Mononuclear cell (primary cell): ENCODE results near the gene ZBTB39. TPM values are rescaled to one million over a fixed set of nuclear protein-coding genes. Genes with fewer than 3 reads are reported as not detected.
"Not testable (repeated sequence)": the region's sequence is repeated elsewhere in the genome, so short reads cannot be mapped to it uniquely, and the experiment has no call there.

Experiments
- H3K27me3 ChIP-seq: 2 replicates; pipeline ENCODE4 v1.6.0; 2011; ENCODE audit warnings: low read length, control low read depth; ENCODE audit not compliant: insufficient read depth
- H3K4me1 ChIP-seq: 2 replicates; pipeline ENCODE4 v1.5.1; 2011; ENCODE audit warnings: mild to moderate bottlenecking, low read length, control low read depth; ENCODE audit not compliant: insufficient read depth
- H3K4me3 ChIP-seq: 2 replicates; pipeline ENCODE4 v1.5.1; 2011; ENCODE audit warnings: mild to moderate bottlenecking, low read length, moderate library complexity
- H3K9me3 ChIP-seq: 2 replicates; pipeline ENCODE4 v1.5.1; 2011; ENCODE audit warnings: low read depth, mild to moderate bottlenecking, control low read depth, low read length
- total RNA-seq: library from RNA; depleted of rRNA; stranded (reverse); fragments of >200 nt; gene quantifications from one replicate; pipeline ENCODE4 v1.2.3, GENCODE V29; 2012

The ZBTB39 gene
- total RNA-seq, 1 donor: 12.8 TPM

DNA sequence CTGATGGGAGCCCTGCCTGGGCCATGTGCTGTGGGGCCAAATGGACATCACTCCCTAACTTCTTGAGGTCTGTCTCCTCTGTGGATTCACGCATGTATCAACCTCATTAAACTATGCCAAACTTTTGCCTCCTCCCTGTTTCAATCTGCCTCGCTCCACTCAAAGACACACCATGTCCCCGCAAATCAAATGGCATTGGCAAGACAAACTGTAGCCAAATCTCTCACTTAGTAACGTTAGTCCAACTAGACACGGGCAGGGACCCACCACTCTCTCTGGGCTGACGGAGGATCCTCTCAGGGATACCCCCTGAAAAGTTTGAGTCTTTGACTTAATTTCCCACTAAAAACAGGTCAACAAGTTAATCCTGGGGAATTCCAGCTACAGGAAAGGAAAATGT, 8.0 kb downstream of the ZBTB39 start:
- no peaks in the 10 kb centered on the region for H3K27me3 ChIP-seq
- peaks cover 8% of the 10 kb centered on the region for H3K4me1 ChIP-seq
- H3K9me3 ChIP-seq: no peaks in the 10 kb centered on the region
- H3K4me3 ChIP-seq: no peak overlapping the region

DNA sequence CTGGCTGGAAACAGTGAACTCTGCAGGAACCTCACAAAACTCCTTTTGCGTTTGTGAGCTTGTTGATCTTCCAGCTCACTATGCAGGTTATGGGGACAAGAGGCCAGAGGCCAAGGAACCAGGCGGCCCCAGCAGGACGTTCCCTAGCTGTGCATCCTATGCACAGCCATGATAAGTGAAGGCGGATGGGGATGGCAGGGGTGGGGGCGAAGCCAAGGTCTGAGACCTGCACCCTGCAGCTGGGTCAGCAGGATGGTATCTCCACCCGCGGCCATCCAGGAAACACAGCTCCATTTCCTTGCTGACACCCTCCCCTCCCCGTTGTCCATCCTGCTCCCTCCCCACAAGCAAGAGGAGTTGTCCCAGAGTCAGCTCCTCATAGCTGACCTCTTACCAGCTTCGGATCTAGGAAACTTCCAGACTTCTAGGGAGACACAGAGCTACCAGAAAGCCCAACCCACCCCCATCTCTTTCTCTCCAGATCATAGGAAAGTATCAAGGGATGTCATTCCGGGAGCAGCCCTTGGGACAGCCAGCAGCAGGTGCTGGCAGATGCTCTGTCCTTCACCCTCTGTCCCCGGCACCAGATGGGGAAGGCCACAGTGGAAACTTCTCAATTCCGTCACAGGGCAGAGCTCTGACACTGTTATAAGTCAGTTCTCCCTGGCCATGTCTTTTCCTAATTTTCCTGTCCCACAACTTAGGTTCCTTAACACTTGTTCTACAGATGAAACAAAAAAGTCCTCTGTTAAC, 9.4 kb downstream of the ZBTB39 start:
- peaks cover 8% of the 10 kb centered on the region for H3K4me1 ChIP-seq
- H3K9me3 ChIP-seq: no peaks in the 10 kb centered on the region
- H3K4me3 ChIP-seq: no peak overlapping the region
- H3K27me3 ChIP-seq: no peaks in the 10 kb centered on the region

DNA sequence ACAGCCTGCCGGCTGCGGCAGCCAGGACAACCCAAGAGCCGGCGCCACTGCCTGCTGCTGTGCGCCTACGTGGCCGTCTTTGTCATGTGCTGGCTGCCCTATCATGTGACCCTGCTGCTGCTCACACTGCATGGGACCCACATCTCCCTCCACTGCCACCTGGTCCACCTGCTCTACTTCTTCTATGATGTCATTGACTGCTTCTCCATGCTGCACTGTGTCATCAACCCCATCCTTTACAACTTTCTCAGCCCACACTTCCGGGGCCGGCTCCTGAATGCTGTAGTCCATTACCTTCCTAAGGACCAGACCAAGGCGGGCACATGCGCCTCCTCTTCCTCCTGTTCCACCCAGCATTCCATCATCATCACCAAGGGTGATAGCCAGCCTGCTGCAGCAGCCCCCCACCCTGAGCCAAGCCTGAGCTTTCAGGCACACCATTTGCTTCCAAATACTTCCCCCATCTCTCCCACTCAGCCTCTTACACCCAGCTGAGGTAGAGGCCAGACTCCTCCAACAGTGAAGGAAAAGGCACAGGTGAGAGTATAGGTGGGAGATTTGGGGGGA, 10.3 kb downstream of the ZBTB39 start:
- H3K27me3 ChIP-seq: no peaks in the 10 kb centered on the region
- H3K4me1 ChIP-seq: peaks cover 17% of the 10 kb centered on the region
- H3K4me3 ChIP-seq: no peak overlapping the region
- no peaks in the 10 kb centered on the region for H3K9me3 ChIP-seq

DNA sequence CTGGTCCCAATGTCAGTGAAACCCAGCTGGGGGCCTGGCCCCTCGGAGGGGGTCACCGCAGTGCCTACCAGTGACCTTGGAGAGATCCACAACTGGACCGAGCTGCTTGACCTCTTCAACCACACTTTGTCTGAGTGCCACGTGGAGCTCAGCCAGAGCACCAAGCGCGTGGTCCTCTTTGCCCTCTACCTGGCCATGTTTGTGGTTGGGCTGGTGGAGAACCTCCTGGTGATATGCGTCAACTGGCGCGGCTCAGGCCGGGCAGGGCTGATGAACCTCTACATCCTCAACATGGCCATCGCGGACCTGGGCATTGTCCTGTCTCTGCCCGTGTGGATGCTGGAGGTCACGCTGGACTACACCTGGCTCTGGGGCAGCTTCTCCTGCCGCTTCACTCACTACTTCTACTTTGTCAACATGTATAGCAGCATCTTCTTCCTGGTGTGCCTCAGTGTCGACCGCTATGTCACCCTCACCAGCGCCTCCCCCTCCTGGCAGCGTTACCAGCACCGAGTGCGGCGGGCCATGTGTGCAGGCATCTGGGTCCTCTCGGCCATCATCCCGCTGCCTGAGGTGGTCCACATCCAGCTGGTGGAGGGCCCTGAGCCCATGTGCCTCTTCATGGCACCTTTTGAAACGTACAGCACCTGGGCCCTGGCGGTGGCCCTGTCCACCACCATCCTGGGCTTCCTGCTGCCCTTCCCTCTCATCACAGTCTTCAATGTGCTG, 11.0 kb downstream of the ZBTB39 start:
- no peaks in the 10 kb centered on the region for H3K9me3 ChIP-seq
- peaks cover 22% of the 10 kb centered on the region for H3K4me1 ChIP-seq
- H3K4me3 ChIP-seq: no peak overlapping the region
- no peaks in the 10 kb centered on the region for H3K27me3 ChIP-seq

DNA sequence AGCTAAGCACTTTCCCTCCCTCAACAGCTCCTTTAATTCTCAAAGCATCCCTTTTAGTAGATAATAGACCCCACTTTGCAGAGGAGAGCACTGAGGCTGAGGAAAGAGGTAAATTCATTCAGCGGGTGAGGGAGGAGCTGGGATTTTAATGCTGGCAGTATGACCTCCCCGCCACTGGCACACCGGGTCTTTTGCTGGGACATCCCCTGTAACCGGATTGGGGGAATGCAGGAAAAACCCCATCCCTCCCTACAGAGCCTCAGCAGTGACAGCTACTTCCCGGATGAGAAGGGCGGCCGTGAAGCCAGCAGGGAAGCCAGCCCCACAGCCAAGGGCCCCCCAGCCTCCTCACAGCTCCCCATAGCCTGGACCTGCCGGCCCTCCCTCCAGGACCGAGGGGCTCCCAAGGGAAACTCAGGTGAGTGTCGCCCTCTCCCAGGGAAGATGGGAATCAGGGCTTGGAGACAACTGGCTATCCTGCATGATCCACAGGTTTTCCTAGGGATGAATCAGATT, 12.1 kb downstream of the ZBTB39 start:
- Histone ChIP-seq H3K9me3 (no peaks in the 10 kb centered on the region), H3K27me3 (no peaks in the 10 kb centered on the region), H3K4me3 (no peak overlapping the region), H3K4me1 (peaks cover 18% of the 10 kb centered on the region)

DNA sequence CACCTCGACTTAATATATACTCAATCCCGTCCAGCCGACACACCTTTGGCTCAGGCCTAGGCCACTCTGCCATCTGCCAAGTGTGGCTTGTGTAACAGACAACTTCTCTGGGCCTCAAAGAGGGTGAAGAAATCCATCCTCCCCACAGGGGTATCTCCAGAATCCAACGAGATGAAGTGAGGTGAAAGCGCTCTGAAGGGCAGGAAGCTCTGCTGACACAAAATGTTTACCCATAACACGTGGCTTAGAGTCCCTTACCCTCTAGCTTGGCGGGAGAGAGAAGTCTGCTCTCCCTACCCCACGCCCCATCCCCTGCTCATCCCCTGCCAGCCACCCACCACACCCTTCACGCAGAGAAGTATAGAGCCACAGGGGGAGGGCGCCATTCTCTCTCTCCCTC, 13.0 kb downstream of the ZBTB39 start:
- H3K4me3 ChIP-seq: no peak overlapping the region
- H3K27me3 ChIP-seq: no peaks in the 10 kb centered on the region
- H3K9me3 ChIP-seq: no peaks in the 10 kb centered on the region

DNA sequence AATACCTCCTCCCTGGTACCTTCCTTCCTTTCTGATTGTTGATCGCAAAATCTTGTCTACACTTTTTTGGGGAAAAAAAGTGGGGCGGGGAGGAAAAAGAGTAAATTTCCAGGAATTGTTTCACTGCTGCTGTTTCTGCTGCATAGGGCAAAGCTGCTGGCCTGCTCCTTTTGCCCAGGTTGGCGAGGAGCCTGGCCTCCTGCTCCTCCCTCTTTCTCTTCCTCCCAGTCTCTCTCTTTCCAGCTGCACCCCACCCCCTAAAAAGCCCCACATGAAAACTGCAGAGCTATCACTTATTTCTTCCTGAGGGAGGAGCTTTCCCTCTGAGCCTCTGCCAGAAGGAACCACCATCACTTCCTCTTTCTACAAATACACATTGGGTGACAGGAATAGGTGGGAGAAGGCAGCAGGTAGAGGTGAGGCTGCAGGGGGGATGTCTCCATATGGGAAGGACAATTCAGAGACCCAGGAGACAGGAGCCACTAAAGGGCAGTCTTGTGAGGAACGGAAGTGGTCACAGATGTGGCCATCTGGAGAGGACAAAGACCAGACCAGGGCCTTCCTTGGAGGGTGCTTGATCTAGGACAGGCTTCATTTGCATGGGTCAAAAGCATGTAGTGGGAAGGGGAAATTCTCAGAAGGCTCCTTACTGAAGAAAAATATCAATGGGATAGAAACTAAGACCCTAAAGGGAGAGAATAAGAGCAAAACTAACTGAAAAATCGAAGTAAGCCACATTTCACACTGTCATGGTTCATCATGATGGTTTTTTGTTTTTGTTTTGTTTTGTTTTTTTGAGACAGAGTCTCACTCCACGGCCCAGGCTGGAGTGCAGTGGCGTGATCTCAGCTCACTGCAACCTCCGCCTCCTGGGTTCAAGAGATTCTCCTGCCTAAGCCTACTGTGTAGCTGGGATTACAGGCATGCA, 14.8 kb downstream of the ZBTB39 start:
- Histone ChIP-seq H3K27me3 (no peaks in the 10 kb centered on the region), H3K4me3 (no peak overlapping the region), H3K4me1 (peaks cover 31% of the 10 kb centered on the region), H3K9me3 (no peaks in the 10 kb centered on the region)

More for the DNA sequence above, 13.0 kb downstream of the ZBTB39 start:
- H3K4me1 ChIP-seq: peaks cover 18% of the 10 kb centered on the region

DNA sequence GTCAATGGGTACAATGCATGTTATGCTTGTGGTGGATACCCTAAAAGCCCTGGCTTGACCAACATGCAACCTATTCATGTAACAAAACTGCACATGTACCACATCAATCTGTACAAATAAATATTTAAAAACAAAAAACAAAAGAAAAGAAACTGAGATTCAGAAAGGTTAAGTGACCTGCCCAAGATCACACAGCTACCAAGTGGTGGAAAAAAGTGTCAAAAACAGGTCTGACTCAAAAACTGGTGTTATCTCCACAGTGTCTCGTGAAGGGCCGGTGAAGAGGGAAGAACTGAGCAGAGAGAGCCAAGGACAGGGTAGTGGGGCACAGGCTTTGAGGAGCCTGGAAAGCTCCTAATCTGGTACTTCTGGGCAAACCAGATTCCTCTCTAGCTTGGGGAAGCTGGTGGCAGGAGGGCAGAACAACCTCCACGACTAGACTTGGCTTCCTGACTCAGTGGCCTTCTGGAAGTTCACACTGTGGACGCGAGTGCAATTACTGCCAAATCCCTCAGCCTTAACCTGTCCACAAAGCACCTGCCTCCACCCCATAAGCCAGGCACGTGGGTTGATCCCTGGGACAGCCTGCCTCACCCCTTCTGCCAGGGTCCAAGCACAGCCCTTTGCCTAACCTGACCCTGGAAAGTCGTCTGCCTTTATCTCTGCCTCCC, 15.6 kb downstream of the ZBTB39 start:
- no peaks in the 10 kb centered on the region for H3K27me3 ChIP-seq
- no peaks in the 10 kb centered on the region for H3K9me3 ChIP-seq
- peaks cover 31% of the 10 kb centered on the region for H3K4me1 ChIP-seq
- no peak overlapping the region for H3K4me3 ChIP-seq

DNA sequence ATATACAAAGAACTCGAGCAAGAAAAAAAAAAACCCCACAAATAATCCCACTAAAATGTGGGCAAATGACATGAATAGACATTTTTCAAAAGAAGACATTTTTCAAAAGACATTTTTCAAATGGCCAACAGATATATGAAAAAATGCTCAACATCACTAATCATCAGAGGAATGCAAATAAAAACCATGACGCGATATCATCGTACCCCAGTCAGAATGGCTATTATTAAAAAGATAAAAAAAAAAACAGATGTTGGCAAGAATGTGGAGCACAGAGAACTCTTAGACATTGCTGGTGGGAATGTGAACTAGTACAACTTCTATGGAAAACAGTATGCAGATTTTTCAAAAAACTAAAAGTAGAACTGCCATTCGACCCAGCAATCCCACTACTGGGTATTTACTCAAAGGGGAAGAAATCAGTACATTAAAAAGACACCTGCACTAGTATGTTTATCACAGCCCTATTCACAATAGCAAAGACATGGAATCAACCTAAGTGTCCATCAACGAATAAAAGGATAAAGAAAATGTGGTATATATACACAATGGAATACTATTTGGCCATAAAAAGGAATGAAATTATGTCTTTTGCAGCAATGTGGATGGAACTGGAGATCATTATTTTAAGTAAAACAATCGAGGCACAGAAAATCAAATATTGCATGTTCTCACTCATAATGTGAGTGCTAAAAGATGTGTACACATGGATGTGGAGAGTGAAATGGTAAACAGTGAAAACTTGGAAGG, 16.3 kb downstream of the ZBTB39 start:
- H3K9me3 ChIP-seq: no peaks in the 10 kb centered on the region

DNA sequence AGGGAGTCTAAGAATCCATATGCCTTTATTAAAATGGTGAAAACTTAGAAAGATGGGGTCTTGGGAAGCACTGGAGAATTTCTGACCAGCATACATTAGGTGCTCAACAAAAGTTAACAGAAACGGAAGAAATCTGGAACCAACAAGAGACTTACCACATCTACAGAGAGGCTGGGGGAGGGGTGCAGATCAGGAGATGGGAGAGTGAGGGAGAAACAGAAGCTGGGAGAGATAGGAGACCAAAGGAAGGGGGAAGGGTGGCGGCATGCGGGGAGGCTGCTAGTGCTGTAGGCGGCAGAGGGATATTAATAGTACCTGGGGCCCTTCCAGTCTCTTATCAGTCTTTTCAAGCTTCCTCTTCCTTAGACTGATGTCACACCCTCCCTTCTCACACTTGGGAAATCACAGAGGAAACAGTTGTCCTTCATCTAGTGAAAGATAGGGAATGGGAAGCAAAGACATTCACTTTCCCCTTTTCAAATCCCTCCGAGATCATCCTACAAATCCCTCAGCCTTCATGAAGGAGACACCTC, 18.1 kb downstream of the ZBTB39 start:
- Histone ChIP-seq H3K27me3 (no peaks in the 10 kb centered on the region), H3K9me3 (no peaks in the 10 kb centered on the region), H3K4me3 (no peak overlapping the region), H3K4me1 (peaks cover 31% of the 10 kb centered on the region)

More for the DNA sequence above, 16.3 kb downstream of the ZBTB39 start:
- no peak overlapping the region for H3K4me3 ChIP-seq
- peaks cover 31% of the 10 kb centered on the region for H3K4me1 ChIP-seq
- H3K27me3 ChIP-seq: no peaks in the 10 kb centered on the region

DNA sequence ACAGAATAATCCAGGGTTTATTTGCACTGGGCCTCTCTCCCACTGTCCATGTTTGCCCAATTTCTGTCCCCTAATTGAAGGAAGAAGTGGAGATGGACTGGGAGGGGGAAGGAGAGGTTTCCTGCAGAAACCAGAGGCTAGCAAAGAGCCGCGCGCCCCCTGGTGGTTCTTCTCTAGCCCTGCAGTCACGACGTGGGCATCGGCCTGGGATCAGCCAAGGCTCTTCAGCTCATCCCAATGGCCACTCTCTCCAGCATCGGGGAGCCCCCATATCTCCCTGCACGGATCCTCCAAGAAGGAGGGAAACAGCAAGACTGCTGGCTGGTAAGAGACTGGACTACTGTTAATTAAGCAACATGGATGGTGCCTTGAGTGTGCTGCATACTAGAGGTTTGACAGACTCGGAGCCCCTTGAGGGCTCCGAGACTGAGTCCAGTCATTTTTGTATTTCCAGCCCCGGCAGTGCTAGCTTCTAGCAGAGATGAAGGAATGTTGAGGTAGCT, 18.7 kb downstream of the ZBTB39 start:
- peaks cover 31% of the 10 kb centered on the region for H3K4me1 ChIP-seq
- no peaks in the 10 kb centered on the region for H3K9me3 ChIP-seq
- H3K27me3 ChIP-seq: no peaks in the 10 kb centered on the region
- H3K4me3 ChIP-seq: no peak overlapping the region

DNA sequence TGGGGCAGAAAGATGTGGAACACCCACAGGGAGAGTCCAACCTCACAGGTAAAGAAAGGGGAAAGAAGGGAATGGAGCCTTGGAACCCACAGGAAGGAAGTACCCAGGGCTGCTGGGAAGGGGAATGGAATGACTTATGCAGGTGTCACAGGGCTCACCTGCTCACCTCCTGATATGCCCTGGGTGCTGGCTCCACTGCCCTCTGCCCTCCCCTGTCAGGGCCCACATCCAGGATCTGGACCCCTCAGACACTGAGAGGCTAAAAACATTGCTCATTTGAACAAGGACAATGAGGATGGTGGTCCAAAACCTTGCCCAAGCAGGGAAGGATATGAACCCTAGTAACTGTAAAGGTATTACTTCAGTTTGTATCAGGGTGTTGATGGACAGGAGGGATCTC, 19.3 kb downstream of the ZBTB39 start:
- Histone ChIP-seq H3K4me3 (no peak overlapping the region), H3K27me3 (no peaks in the 10 kb centered on the region), H3K9me3 (no peaks in the 10 kb centered on the region), H3K4me1 (peaks cover 31% of the 10 kb centered on the region)

DNA sequence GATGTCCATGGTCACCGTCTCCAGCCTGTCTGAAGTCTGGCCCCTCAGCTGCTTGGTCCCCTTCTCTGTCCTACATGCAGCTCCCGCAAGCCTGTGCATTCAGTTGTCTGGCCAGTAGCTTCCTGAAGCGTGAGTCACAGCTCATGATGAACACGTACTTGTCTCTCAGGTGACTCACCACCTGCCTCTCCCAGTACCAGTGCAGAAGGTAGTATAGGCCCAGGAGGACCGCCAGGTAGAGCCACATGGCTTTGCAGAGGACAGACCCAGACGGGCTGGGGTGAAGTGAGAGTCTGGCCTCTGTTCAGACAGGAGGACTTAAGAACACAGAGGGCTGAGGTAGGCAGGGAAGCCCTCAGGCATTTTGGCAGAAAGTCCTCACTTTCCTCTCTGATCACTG, 20.6 kb downstream of the ZBTB39 start:
- H3K27me3 ChIP-seq, H3K4me3 ChIP-seq, H3K9me3 ChIP-seq: not testable (repeated sequence)
- H3K4me1 ChIP-seq: peaks cover 18% of the 10 kb centered on the region
